HepG2 (cell line): ENCODE data around the gene C11orf58.

Source experiments
- KDM6A ChIP-seq: IDR thresholded peaks from 2 replicates; pipeline ENCODE4 v1.6.1; 2016; ENCODE audit warnings: low read depth
- ZNF512 ChIP-seq: sonication (generic); formaldehyde crosslinking; IDR thresholded peaks from 2 replicates; pipeline ENCODE4 v1.4.0; 2020; ENCODE audit warnings: mild to moderate bottlenecking, missing genetic modification reagents

GRCh38 chr11:16789063-16789420 lies 50.6 kb downstream of the C11orf58 start:
- TF ChIP-seq KDM6A (CRISPR knock-in tag) (no peak), ZNF512 (no peak)
